ENCODE measurements around the gene VPS8.

Gene VPS8

GRCh38 chr3:184907681-184908649 lies 96.0 kb downstream of the VPS8 start:
- Histone ChIP-seq H3K4me3 (IDR thresholded peaks at IDR 0.05; ENCODE audit: insufficient read depth, low read depth, low read length) (no peak overlapping the region), H4K20me1 (ENCODE audit: insufficient read depth) (no peaks in the 10 kb centered on the region), H2AFZ (ENCODE audit: low read depth) (no peak overlapping the region), H3K9ac (no peak overlapping the region), H3K27ac (no peak overlapping the region), H3K27me3 (ENCODE audit: insufficient read depth, low read depth) (no peaks in the 10 kb centered on the region), H3K79me2 (ENCODE audit: insufficient read depth, low read depth) (no peaks in the 10 kb centered on the region), H3K4me1 (ENCODE audit: low read depth, poor library complexity, severe bottlenecking) (no peaks in the 10 kb centered on the region), H3K4me2 (no peak overlapping the region), H3K36me3 (ENCODE audit: insufficient read depth) (no peaks in the 10 kb centered on the region)
- TF ChIP-seq, protein P1, sequence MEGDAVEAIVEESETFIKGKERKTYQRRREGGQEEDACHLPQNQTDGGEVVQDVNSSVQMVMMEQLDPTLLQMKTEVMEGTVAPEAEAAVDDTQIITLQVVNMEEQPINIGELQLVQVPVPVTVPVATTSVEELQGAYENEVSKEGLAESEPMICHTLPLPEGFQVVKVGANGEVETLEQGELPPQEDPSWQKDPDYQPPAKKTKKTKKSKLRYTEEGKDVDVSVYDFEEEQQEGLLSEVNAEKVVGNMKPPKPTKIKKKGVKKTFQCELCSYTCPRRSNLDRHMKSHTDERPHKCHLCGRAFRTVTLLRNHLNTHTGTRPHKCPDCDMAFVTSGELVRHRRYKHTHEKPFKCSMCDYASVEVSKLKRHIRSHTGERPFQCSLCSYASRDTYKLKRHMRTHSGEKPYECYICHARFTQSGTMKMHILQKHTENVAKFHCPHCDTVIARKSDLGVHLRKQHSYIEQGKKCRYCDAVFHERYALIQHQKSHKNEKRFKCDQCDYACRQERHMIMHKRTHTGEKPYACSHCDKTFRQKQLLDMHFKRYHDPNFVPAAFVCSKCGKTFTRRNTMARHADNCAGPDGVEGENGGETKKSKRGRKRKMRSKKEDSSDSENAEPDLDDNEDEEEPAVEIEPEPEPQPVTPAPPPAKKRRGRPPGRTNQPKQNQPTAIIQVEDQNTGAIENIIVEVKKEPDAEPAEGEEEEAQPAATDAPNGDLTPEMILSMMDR (conservative IDR thresholded peaks at IDR 0.05; ENCODE audit: low read depth, low read length) = no peak

DNA sequence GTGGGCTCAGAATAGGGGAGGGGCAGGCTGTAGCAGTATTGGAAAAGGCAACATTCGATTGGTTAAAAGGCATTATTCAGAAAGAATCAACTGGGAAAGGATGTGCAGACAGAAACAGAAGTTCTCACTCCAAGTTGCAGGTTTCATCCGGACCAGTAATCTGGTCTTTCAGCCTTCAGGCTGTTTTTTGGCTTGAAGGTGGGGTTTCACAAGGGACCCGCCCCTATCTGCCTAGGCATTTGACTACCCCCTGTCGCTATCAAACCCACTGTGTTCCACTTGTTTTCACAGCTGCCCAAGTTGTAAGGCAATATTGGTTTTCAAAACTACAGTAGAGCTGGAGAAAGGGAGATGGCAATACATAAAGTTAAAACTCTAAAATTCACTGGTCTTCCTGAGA lies 96.9 kb downstream of the VPS8 start:
- Histone ChIP-seq H3K4me2 (no peak overlapping the region), H4K20me1 (ENCODE audit: insufficient read depth) (no peaks in the 10 kb centered on the region), H3K27me3 (ENCODE audit: insufficient read depth, low read depth) (no peaks in the 10 kb centered on the region), H3K36me3 (ENCODE audit: insufficient read depth) (no peaks in the 10 kb centered on the region), H3K9ac (no peak overlapping the region), H3K79me2 (ENCODE audit: insufficient read depth, low read depth) (no peaks in the 10 kb centered on the region), H3K4me1 (ENCODE audit: low read depth, poor library complexity, severe bottlenecking) (no peaks in the 10 kb centered on the region), H3K27ac (no peak overlapping the region), H3K4me3 (IDR thresholded peaks at IDR 0.05; ENCODE audit: insufficient read depth, low read depth, low read length) (no peak overlapping the region), H2AFZ (ENCODE audit: low read depth) (no peak overlapping the region)
- TF ChIP-seq, protein P1 (conservative IDR thresholded peaks at IDR 0.05; ENCODE audit: low read depth, low read length) = no peak

DNA sequence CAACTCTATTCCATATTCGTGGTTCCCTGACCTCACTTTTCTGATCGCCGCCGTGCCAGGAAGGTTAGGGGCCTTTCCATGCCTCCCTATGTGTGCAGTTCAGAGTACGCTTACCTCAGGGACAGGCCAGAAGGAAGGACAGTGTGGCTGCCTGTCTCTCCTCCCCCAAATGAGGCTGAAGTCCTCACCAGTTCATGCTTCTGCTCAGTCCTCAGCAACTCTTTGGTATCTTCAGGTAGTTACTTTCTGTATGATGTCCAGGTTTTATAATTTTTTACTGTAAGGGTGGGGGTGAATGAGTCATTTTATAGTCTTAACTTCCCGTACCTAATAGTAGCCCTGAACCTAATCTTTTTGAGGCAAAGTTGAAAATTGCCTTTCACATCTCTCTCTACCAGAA lies 98.7 kb downstream of the VPS8 start:
- Histone ChIP-seq H3K4me2 (no peak overlapping the region), H4K20me1 (ENCODE audit: insufficient read depth) (no peaks in the 10 kb centered on the region), H3K27me3 (ENCODE audit: insufficient read depth, low read depth) (no peaks in the 10 kb centered on the region), H3K27ac (no peak overlapping the region), H3K4me3 (IDR thresholded peaks at IDR 0.05; ENCODE audit: insufficient read depth, low read depth, low read length) (no peak overlapping the region), H3K9ac (no peak overlapping the region), H3K36me3 (ENCODE audit: insufficient read depth) (no peaks in the 10 kb centered on the region), H3K79me2 (ENCODE audit: insufficient read depth, low read depth) (no peaks in the 10 kb centered on the region), H2AFZ (ENCODE audit: low read depth) (no peak overlapping the region), H3K4me1 (ENCODE audit: low read depth, poor library complexity, severe bottlenecking) (no peaks in the 10 kb centered on the region)
- TF ChIP-seq, protein P1 (conservative IDR thresholded peaks at IDR 0.05; ENCODE audit: low read depth, low read length) = no peak

DNA sequence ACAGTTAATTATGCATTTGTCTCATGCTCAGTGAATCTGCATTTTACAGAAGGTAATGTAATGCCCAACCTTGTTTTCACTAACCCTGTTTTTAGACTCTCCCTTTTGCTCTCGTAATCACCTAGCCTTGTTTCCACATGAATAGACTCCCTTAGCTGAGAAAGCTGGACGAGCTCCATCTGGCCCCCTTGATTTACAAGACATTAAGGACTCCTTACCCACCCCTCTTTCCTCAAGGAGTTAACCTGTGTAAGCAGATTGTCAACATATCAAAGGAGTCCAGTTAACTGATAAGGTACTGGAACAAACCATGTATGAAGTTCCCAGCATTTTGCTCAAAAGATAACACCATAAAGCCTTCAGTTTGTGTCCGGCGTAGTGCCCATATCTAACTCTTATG lies 99.6 kb downstream of the VPS8 start:
- Histone ChIP-seq H4K20me1 (ENCODE audit: insufficient read depth) (no peaks in the 10 kb centered on the region), H3K36me3 (ENCODE audit: insufficient read depth) (no peaks in the 10 kb centered on the region), H2AFZ (ENCODE audit: low read depth) (no peak overlapping the region), H3K4me3 (IDR thresholded peaks at IDR 0.05; ENCODE audit: insufficient read depth, low read depth, low read length) (no peak overlapping the region), H3K27me3 (ENCODE audit: insufficient read depth, low read depth) (no peaks in the 10 kb centered on the region), H3K4me2 (no peak overlapping the region), H3K4me1 (ENCODE audit: low read depth, poor library complexity, severe bottlenecking) (no peaks in the 10 kb centered on the region), H3K79me2 (ENCODE audit: insufficient read depth, low read depth) (no peaks in the 10 kb centered on the region), H3K9ac (no peak overlapping the region), H3K27ac (no peak overlapping the region)
- TF ChIP-seq, protein P1 (conservative IDR thresholded peaks at IDR 0.05; ENCODE audit: low read depth, low read length) = no peak
